ENCODE results near the gene PRDM11.

- no peak for TF ChIP-seq POLR2A (IDR thresholded peaks at IDR 0.05; ENCODE audit: low read depth, low read length)
- TF ChIP-seq, protein P1, sequence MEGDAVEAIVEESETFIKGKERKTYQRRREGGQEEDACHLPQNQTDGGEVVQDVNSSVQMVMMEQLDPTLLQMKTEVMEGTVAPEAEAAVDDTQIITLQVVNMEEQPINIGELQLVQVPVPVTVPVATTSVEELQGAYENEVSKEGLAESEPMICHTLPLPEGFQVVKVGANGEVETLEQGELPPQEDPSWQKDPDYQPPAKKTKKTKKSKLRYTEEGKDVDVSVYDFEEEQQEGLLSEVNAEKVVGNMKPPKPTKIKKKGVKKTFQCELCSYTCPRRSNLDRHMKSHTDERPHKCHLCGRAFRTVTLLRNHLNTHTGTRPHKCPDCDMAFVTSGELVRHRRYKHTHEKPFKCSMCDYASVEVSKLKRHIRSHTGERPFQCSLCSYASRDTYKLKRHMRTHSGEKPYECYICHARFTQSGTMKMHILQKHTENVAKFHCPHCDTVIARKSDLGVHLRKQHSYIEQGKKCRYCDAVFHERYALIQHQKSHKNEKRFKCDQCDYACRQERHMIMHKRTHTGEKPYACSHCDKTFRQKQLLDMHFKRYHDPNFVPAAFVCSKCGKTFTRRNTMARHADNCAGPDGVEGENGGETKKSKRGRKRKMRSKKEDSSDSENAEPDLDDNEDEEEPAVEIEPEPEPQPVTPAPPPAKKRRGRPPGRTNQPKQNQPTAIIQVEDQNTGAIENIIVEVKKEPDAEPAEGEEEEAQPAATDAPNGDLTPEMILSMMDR (conservative IDR thresholded peaks at IDR 0.05; ENCODE audit: low read depth, low read length) = peak; percentile 10; the same call in 1 of the 2 replicates
- no peak for TF ChIP-seq CEBPB (IDR thresholded peaks at IDR 0.05; ENCODE audit: low read depth, low read length)
- TF ChIP-seq MXI1 (IDR thresholded peaks at IDR 0.05; ENCODE audit: borderline replicate concordance, low read depth, low read length) = no peak
- no peak for TF ChIP-seq USF2 (IDR thresholded peaks at IDR 0.05; ENCODE audit: low read depth, low read length)
These were observed 120.6 kb downstream of the PRDM11 start for GRCh38 chr11:45267052-45267451.
